Endothelial cell of umbilical vein (primary cell): ENCODE data around the gene LFNG.

Experiments used
- EZH2 ChIP-seq: IDR thresholded peaks from 2 replicates; pipeline ENCODE4 v1.6.1; 2012; ENCODE audit warnings: borderline replicate concordance, low read depth, mild to moderate bottlenecking, moderate library complexity, low read length, inconsistent platforms; ENCODE audit not compliant: severe bottlenecking
- FOS ChIP-seq: IDR thresholded peaks from 2 replicates; pipeline ENCODE4 v1.6.1; 2011; ENCODE audit warnings: mild to moderate bottlenecking, low read length, moderate library complexity, borderline replicate concordance; ENCODE audit not compliant: insufficient read depth
- POLR2A ChIP-seq: IDR thresholded peaks from 2 replicates; pipeline ENCODE4 v1.6.1; 2012; ENCODE audit warnings: low read depth, mild to moderate bottlenecking, control low read depth, low read length
- TF ChIP-seq, protein P1 (sequence below), 2 donors: IDR thresholded peaks; 1 replicate in 1 of 2; 2 replicates in 1 of 2; pipeline ENCODE4 v1.5.1; 2011; ENCODE audit warnings: low read length in 2 of 2, mild to moderate bottlenecking in 2 of 2, moderate library complexity in 2 of 2, control low read depth in 1 of 2, inconsistent platforms in 1 of 2, low read depth in 1 of 2; ENCODE audit not compliant: insufficient read depth in 1 of 2; ENCODE audit errors: extremely low read depth in 1 of 2
- TF ChIP-seq, protein P2 (sequence below): IDR thresholded peaks from 2 replicates; pipeline ENCODE4 v1.6.1; 2011; ENCODE audit not compliant: insufficient read depth, insufficient read length

DNA sequence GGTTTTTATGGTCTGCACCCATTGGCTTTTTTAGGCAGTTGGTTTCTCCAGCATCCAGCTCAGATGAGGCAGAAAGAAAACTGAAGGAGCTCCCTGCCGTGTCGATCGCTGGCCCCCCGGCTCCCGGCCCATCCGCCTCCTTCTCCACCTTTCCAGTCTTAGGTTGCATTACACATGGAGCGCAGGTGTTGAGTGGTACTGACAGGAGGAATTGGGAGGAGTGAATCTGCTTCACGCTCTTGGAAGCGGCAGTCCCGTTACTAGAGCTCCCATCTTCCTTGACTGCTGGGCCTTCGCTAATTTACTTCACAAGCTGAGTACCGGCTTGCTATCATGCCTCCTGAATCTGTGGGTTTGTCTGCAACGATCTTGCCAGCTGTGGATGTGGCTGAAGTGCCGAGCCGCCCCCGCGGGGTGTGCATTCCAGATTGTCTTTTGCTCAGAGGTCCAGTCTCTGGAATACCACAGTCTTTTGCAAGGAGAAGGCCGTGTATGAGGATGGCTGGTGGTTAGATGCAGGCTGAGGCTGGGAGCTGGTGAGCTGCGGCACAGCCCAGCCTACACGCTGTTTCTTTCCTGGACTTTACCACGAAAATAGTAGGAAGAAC is 56.3 kb downstream of the LFNG start:
- TF ChIP-seq, protein P1, sequence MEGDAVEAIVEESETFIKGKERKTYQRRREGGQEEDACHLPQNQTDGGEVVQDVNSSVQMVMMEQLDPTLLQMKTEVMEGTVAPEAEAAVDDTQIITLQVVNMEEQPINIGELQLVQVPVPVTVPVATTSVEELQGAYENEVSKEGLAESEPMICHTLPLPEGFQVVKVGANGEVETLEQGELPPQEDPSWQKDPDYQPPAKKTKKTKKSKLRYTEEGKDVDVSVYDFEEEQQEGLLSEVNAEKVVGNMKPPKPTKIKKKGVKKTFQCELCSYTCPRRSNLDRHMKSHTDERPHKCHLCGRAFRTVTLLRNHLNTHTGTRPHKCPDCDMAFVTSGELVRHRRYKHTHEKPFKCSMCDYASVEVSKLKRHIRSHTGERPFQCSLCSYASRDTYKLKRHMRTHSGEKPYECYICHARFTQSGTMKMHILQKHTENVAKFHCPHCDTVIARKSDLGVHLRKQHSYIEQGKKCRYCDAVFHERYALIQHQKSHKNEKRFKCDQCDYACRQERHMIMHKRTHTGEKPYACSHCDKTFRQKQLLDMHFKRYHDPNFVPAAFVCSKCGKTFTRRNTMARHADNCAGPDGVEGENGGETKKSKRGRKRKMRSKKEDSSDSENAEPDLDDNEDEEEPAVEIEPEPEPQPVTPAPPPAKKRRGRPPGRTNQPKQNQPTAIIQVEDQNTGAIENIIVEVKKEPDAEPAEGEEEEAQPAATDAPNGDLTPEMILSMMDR (IDR thresholded peaks at IDR 0.05; ENCODE audit: extremely low read depth in 1 of 2, insufficient read depth in 1 of 2, low read depth in 1 of 2, low read length in 2 of 2): no peak
- TF ChIP-seq POLR2A (no peak), EZH2 (no peak), FOS (no peak)
- TF ChIP-seq, protein P2, sequence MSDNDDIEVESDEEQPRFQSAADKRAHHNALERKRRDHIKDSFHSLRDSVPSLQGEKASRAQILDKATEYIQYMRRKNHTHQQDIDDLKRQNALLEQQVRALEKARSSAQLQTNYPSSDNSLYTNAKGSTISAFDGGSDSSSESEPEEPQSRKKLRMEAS: no peak
